Measurements from ENCODE around the gene APBB2. TPM values are rescaled to one million over a fixed set of nuclear protein-coding genes. Genes with fewer than 3 reads are reported as not detected.

The APBB2 gene
- total and polyA plus RNA-seq, 10 of the 15 experiments (the other 5 are each of a cell fraction or from before 2014, with no cell fraction given), result 2.7 to 24.6 (median 19.0) TPM

- BruUV-seq (replicated peaks), result no TSS peak
- 8% methylated on average over 1 of the region's 1 CpG for WGBS (ENCODE audit: insufficient coverage, insufficient replicate concordance, low lambda C conversion rate, missing lambda C conversion rate)
- Histone ChIP-seq H3K9ac (ENCODE audit: control insufficient read depth, insufficient read depth, low read length) (no peak overlapping the region), H3K36me3 (ENCODE audit: control insufficient read depth in 2 of 2, insufficient read depth in 2 of 2, low read length in 1 of 2) (no peaks in the 10 kb centered on the region), H3K27me3 (replicated peaks in 1 of 2; ENCODE audit: control insufficient read depth in 2 of 2, insufficient read depth in 2 of 2, low read length in 1 of 2) (no peaks in the 10 kb centered on the region), H3K4me1 (ENCODE audit: control insufficient read depth, insufficient read depth, low read length) (peaks cover 18% of the 10 kb centered on the region), H2AFZ (ENCODE audit: control insufficient read depth, low read depth, low read length) (no peak overlapping the region), H4K20me1 (ENCODE audit: control insufficient read depth, insufficient read depth) (no peaks in the 10 kb centered on the region), H3K4me3 (no peak overlapping the region), H3K27ac (ENCODE audit: control insufficient read depth, insufficient read depth) (no peak overlapping the region), H3K9me3 (replicated peaks; ENCODE audit: control insufficient read depth, insufficient read depth, low read length) (no peaks in the 10 kb centered on the region; the same call in 2 of the 3 replicates), H3K79me2 (ENCODE audit: control insufficient read depth, insufficient read depth, low read length) (peaks cover 16% of the 10 kb centered on the region), H3K4me2 (ENCODE audit: control insufficient read depth, insufficient read depth) (no peak overlapping the region)
- ChIA-PET SMC1A (ENCODE audit: uncharacterized antibody, unreplicated experiment) (interaction anchor here (1.8 kb wide), 1 partner anchor 19 kb away, joined by 5 read pairs; no protein-coding TSS in a partner anchor), CTCF (no interaction called here), POLR2A (no interaction called here), RAD21 (ENCODE audit: unreplicated experiment) (no interaction called here)
- intact Hi-C loops (cut with micrococcal nuclease; ENCODE audit: unreplicated experiment) (no loop called here), in situ Hi-C loops (cut with MboI) (no loop called here)
- DNase-seq (ENCODE audit: low read depth, low spot score) (no peak), FAIRE-seq (no peak), ATAC-seq (no peak)
- TF ChIP-seq SREBF1 (IDR thresholded peaks at IDR 0.05; ENCODE audit: low read length), result no peak
- TF ChIP-seq STAT3 (IDR thresholded peaks at IDR 0.05; ENCODE audit: low read depth, low read length), result no peak
- no peak for TF ChIP-seq BCL3 (IDR thresholded peaks at IDR 0.05; ENCODE audit: borderline replicate concordance, insufficient read depth, low read depth, low read length, poor library complexity, severe bottlenecking)
- TF ChIP-seq CTCF (IDR thresholded peaks at IDR 0.05 in 2 of 3, conservative IDR thresholded peaks at IDR 0.05 in 1 of 3; ENCODE audit: control insufficient read depth in 2 of 3, extremely low read depth in 1 of 3, insufficient read depth in 1 of 3, low read depth in 3 of 3, low read length in 3 of 3), result no peak
- no peak for TF ChIP-seq MYC (IDR thresholded peaks at IDR 0.05; ENCODE audit: insufficient read depth, insufficient read length, insufficient replicate concordance, low read length, severe bottlenecking)
- TF ChIP-seq MYB (IDR thresholded peaks at IDR 0.05; ENCODE audit: borderline replicate concordance, low read depth, low read length), result no peak
- TF ChIP-seq FOS (IDR thresholded peaks at IDR 0.05; ENCODE audit: borderline replicate concordance, extremely low read depth, insufficient read length), result no peak
Observed at GRCh38 chr4:41141900-41142299, 72.4 kb downstream of the APBB2 start.
